PC-3 (cell line): ENCODE measurements around the gene TMEM119.

ENCODE experiments used
- CTCF ChIP-seq: fragments of 300-600 bp; sonication (generic); conservative IDR thresholded peaks from 2 replicates; pipeline ENCODE4 v1.5.1; 2017; ENCODE audit warnings: antibody characterized with exemption, low read depth, mild to moderate bottlenecking, low read length
- EZH2 ChIP-seq: fragments of 300-600 bp; sonication (generic); IDR thresholded peaks from one replicate; pipeline ENCODE4 v1.6.1; 2017; ENCODE audit warnings: antibody characterized with exemption, mild to moderate bottlenecking, low read length; ENCODE audit not compliant: unreplicated experiment
- EZH2phosphoT487 ChIP-seq: fragments of 300-600 bp; sonication (generic); IDR thresholded peaks from 2 replicates; pipeline ENCODE4 v1.6.1; 2018; ENCODE audit warnings: mild to moderate bottlenecking, antibody characterized with exemption, low read length, borderline replicate concordance

DNA sequence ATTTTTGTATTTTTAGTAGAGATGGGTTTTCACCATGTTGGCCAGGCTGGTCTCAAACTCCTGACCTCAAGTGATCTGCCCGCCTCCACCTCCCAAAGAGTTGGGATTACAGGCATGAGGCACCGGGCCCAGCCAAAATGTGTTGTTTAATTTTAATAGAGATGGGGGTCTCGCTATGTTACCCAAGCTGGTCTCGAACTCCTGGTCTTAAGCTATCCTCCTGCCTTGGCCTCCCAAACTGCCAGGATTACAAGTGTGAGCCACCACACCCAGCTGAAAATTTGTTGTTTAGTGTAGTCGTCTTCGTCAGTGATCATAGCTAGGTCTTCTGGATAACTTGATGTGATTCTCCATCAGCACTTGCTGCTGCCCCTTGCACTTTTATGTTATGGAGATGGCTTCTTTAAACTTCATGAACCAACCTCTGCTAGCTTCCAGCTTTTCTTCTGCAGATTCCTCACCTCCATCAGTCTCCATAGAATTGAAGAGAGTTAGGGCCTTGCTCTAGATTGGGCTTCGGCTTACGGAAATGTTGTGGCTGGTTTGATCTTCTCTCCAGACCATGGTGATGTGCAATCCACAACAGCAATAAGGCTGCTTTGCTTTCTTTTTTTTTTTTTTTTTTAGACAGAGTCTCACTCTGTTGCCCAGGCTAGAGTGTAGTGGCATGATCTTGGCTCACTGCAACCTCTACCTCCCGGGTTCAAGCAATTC, 22.5 kb downstream of the TMEM119 start:
- TF ChIP-seq EZH2phosphoT487 (no peak), CTCF (no peak), EZH2 (no peak)
